Stomach (tissue), 9 donors: ENCODE data around the gene HPGDS. TPM values are rescaled to one million over a fixed set of nuclear protein-coding genes. Genes with fewer than 3 reads are reported as not detected.

Source experiments
- DNase-seq, 2 donors: peaks; one replicate each; pipeline versions ENCODE4 v3.0.0 to v3.0.0-alpha.2; 2013 to 2019
- H3K27ac ChIP-seq, 5 donors: fragments of 200-600 bp in 4 of 5; sonication (generic) in 4 of 5; one replicate each; pipeline ENCODE4 v1.5.1; 2013 to 2019; ENCODE audit warnings: mild to moderate bottlenecking in 1 of 5, moderate library complexity in 1 of 5
- H3K27me3 ChIP-seq, 3 donors: fragments of 200-600 bp; sonication (generic); one replicate each; pipeline ENCODE4 v1.5.1; 2017 to 2019; ENCODE audit warnings: mixed run types in 1 of 3
- H3K36me3 ChIP-seq, 4 donors: fragments of 200-600 bp; sonication (generic); 1 replicate in 3 of 4; 2 replicates in 1 of 4; pipeline ENCODE4 v1.5.1; 2016 to 2019
- H3K4me1 ChIP-seq, 4 donors: fragments of 200-600 bp; sonication (generic); one replicate each; pipeline ENCODE4 v1.5.1; 2016 to 2019
- H3K4me3 ChIP-seq, 4 donors: fragments of 200-600 bp; sonication (generic) in 3 of 4; one replicate each; pipeline ENCODE4 v1.5.1; 2016 to 2019; ENCODE audit warnings: mild to moderate bottlenecking in 1 of 4
- H3K9me3 ChIP-seq, 4 donors: fragments of 200-600 bp; sonication (generic); one replicate each; pipeline ENCODE4 v1.5.1; 2016 to 2019
- EP300 ChIP-seq: sonication (generic); formaldehyde crosslinking; IDR thresholded peaks from one replicate; pipeline ENCODE4 v1.6.1; 2017; ENCODE audit warnings: antibody characterized with exemption
- POLR2A ChIP-seq, 4 donors: fragments of 450-650 bp; IDR thresholded peaks; one replicate each; pipeline ENCODE4 v1.6.1; 2016; ENCODE audit warnings: antibody characterized with exemption in 4 of 4, control low read depth in 2 of 4, mild to moderate bottlenecking in 1 of 4, moderate library complexity in 1 of 4
- POLR2AphosphoS5 ChIP-seq, 3 donors: sonication (generic); formaldehyde crosslinking; IDR thresholded peaks; one replicate each; pipeline ENCODE4 v1.6.1; 2016; ENCODE audit warnings: antibody characterized with exemption in 3 of 3
- WGBS, 5 donors: extraction: QIAGEN DNeasy Blood & Tissue Kit in 3 of 5; methylation state at CpG; one replicate each; pipeline versions ENCODE4 v1.1.5 to v1.1.7; 2013 to 2018; 5-methylcytosine and 5-hydroxymethylcytosine counted together
- intact Hi-C: fragments of 100-400 bp; cut with DNase I; formaldehyde crosslinking; loops from one replicate; pipeline ENCODE4 v1.15.1; 2023; ENCODE audit warnings: low total_unique reads
- polyA plus RNA-seq, 3 donors: library from polyadenylated mRNA; stranded (reverse); fragments of 200-250 nt; gene quantifications; one replicate each; pipeline ENCODE4 v1.2.3, GENCODE V29; 2013
- total RNA-seq, 5 donors: library from RNA; depleted of rRNA; stranded (reverse); fragments of >200 nt; gene quantifications; one replicate each; pipeline versions ENCODE4 v1.1.0 to v1.2.3, GENCODE V29; 2014 to 2016
- TF ChIP-seq, protein P1 (sequence below), 7 experiments: fragments of 450-650 bp in 4 of 7; fragments of 200-600 bp in 3 of 7; sonication (generic) in 3 of 7; IDR thresholded peaks; one replicate each; pipeline ENCODE4 v1.5.1; 2016 to 2019; ENCODE audit warnings: antibody characterized with exemption in 7 of 7, control low read depth in 2 of 7, mild to moderate bottlenecking in 1 of 7
- donor health status: healthy with polysubstance abuse.
- donor health status: Bipolar disorder and iron deficiency.
- donor health status: healthy.

HPGDS gene
- total and polyA plus RNA-seq, 8 donors = 0.30 to 26.4 (median 3.8) TPM; not detected in 2

DNA sequence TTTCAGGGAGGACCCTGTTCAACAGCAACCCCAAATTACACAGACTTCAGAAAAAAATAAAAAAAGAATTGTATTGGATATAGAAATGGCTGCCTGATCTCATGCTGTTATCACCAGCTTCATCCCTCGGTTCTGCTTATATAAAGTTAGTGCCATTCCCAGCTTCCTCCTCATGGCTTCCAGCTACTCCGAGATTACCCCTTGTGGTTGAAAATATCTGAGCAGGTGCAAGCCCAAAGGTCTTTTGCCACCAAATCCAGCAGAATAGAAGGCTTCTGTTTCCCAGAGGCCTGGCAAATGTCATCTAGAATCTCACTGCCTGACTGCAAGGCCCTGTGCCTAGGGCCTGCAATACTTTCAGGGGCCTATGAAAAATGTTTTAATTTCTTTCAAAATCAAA lies 13.8 kb upstream of the HPGDS start:
- H3K27me3 ChIP-seq = no peaks in the 10 kb centered on the region

DNA sequence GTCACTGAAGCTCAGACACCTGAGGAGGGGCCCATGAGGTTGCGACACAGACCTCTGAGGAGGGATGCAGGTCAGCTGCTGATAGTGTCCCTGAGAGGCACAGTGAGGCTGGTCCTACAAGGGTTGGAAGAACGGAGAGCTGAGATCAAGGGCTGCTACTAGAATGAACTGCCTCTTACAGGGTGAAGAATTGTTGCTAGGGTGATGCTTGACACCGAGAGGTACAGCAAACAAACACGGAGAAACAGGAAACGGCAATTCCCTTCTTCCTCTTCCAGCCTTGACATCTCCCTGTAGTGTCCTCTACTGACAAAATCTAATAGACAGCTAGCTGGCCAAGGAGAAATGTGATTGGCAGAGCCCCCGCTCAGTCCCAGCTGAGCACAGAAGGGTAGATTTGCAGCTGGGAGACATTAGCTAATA lies 11.8 kb upstream of the HPGDS start:
- TF ChIP-seq EP300 = no peak
- TF ChIP-seq, protein P1, sequence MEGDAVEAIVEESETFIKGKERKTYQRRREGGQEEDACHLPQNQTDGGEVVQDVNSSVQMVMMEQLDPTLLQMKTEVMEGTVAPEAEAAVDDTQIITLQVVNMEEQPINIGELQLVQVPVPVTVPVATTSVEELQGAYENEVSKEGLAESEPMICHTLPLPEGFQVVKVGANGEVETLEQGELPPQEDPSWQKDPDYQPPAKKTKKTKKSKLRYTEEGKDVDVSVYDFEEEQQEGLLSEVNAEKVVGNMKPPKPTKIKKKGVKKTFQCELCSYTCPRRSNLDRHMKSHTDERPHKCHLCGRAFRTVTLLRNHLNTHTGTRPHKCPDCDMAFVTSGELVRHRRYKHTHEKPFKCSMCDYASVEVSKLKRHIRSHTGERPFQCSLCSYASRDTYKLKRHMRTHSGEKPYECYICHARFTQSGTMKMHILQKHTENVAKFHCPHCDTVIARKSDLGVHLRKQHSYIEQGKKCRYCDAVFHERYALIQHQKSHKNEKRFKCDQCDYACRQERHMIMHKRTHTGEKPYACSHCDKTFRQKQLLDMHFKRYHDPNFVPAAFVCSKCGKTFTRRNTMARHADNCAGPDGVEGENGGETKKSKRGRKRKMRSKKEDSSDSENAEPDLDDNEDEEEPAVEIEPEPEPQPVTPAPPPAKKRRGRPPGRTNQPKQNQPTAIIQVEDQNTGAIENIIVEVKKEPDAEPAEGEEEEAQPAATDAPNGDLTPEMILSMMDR (IDR thresholded peaks at IDR 0.05) = no peak
- TF ChIP-seq POLR2AphosphoS5 (IDR thresholded peaks at IDR 0.05) = no peak
- TF ChIP-seq POLR2A (IDR thresholded peaks at IDR 0.05) = no peak
- no peak overlapping the region for H3K27ac ChIP-seq
- H3K27me3 ChIP-seq = no peaks in the 10 kb centered on the region
- H3K36me3 ChIP-seq = no peaks in the 10 kb centered on the region
- 61 to 74% (median 70%) methylated on average over 6 of the region's 6 CpGs for WGBS, 5 donors
- H3K4me1 ChIP-seq = peaks cover 0 to 5% (median 0%) of the 10 kb centered on the region in 4 donors
- no peaks in the 10 kb centered on the region for H3K9me3 ChIP-seq
- intact Hi-C loops = no loop called here
- H3K4me3 ChIP-seq = no peak overlapping the region
- peak in 1 of 2 donors; percentile 26 for DNase-seq

More for the DNA sequence above, 13.8 kb upstream of the HPGDS start:
- DNase-seq = no peak
- peaks cover 0 to 5% (median 0%) of the 10 kb centered on the region in 4 donors for H3K4me1 ChIP-seq
- no peaks in the 10 kb centered on the region for H3K36me3 ChIP-seq
- intact Hi-C loops = no loop called here
- TF ChIP-seq EP300 (no peak), POLR2AphosphoS5 (IDR thresholded peaks at IDR 0.05) (no peak), POLR2A (IDR thresholded peaks at IDR 0.05) (no peak)
- TF ChIP-seq, protein P1 (IDR thresholded peaks at IDR 0.05) = no peak
- H3K27ac ChIP-seq = no peak overlapping the region
- H3K9me3 ChIP-seq = no peaks in the 10 kb centered on the region
- no peak overlapping the region for H3K4me3 ChIP-seq
- WGBS, 5 donors = 65 to 77% (median 71%) methylated on average over 2 of the region's 2 CpGs

DNA sequence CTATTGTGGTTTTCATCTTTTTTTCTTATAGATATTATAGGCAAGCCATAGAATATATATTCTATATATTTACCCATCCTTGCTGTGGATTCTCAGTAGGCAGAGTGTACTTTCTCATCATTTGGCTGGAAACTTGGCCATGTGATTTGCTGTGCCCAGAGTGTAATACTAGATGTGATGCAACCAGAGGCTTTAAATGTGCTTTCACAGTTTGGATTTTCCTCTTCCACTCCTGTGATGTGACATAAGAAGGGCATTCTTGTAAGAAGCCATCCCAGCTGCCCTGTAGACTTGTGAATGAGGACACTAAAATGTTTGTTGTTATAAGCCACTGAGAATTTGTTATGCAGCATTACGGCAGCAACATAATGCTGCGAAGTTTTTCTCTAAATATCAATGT lies 10.4 kb upstream of the HPGDS start:
- H3K27me3 ChIP-seq = no peaks in the 10 kb centered on the region
- TF ChIP-seq, protein P1 (IDR thresholded peaks at IDR 0.05) = no peak
- TF ChIP-seq EP300 (no peak), POLR2AphosphoS5 (IDR thresholded peaks at IDR 0.05) (no peak), POLR2A (IDR thresholded peaks at IDR 0.05) (no peak)
- H3K9me3 ChIP-seq = no peaks in the 10 kb centered on the region
- H3K36me3 ChIP-seq = no peaks in the 10 kb centered on the region
- no peak overlapping the region for H3K27ac ChIP-seq
- intact Hi-C loops = no loop called here
- DNase-seq = no peak
- 92 to 98% (median 95%) methylated on average over 2 of the region's 2 CpGs for WGBS, 5 donors
- no peak overlapping the region for H3K4me3 ChIP-seq
- peaks cover 0 to 5% (median 0%) of the 10 kb centered on the region in 4 donors for H3K4me1 ChIP-seq

DNA sequence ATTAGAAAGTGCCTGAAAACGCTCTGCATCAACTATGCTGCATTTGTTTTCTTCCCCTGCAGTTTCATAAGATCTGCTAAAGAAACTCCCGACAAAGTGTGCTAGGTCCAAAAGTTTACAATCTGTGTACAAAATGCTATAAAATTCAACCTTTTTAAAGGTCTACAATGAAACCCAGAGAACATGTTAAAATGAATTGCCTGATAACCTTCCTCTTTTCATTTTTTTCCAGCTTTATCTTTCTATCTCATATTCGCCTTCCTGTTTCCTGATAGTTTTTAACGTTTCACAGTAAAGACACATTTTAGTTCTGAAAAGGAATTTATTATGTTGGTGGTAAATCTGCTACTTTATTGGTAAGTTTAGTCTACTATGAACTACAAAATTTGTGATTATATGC lies 9.5 kb upstream of the HPGDS start:
- WGBS, 5 donors = 41 to 53% (median 45%) methylated on average over 4 of the region's 4 CpGs
- no peaks in the 10 kb centered on the region for H3K27me3 ChIP-seq
- no peak overlapping the region for H3K27ac ChIP-seq
- H3K36me3 ChIP-seq = no peaks in the 10 kb centered on the region
- H3K4me3 ChIP-seq = no peak overlapping the region
- peaks cover 0 to 5% (median 0%) of the 10 kb centered on the region in 4 donors for H3K4me1 ChIP-seq
- intact Hi-C loops = no loop called here
- no peak for DNase-seq
- TF ChIP-seq POLR2AphosphoS5 (IDR thresholded peaks at IDR 0.05) = no peak
- TF ChIP-seq POLR2A (IDR thresholded peaks at IDR 0.05) = no peak
- no peak for TF ChIP-seq EP300
- TF ChIP-seq, protein P1 (IDR thresholded peaks at IDR 0.05) = no peak
- no peaks in the 10 kb centered on the region for H3K9me3 ChIP-seq
